ENCODE results near the gene TMOD2. TPM values are rescaled to one million over a fixed set of nuclear protein-coding genes. Genes with fewer than 3 reads are reported as not detected.

TMOD2 gene
- total RNA-seq, 1 donor from 2014 or later: 16.1 TPM

GRCh38 chr15:51736751-51737521 lies 14.5 kb upstream of the TMOD2 start:
- intact Hi-C loops (cut with DNase I): no loop called here
- peak; percentile 83 for DNase-seq

GRCh38 chr15:51737522-51738305 lies 13.7 kb upstream of the TMOD2 start, which contains the start of gene LYSMD2:
LYSMD2 (minus strand) TSS chr15:51737655; CDS start chr15:51737622, 33 bp downstream.
- H3K9me3 ChIP-seq: no peaks in the 10 kb centered on the region
- no peaks in the 10 kb centered on the region for H3K27me3 ChIP-seq
- peak; percentile 95 for ATAC-seq
- intact Hi-C loops (cut with DNase I): no loop called here
- no peak for TF ChIP-seq CTCF (IDR thresholded peaks at IDR 0.05)
- H3K27ac ChIP-seq: peak within 1 kb of the TSS; percentile 89
- peak; percentile 92 for DNase-seq
- H3K4me1 ChIP-seq: peaks cover 24% of the 10 kb centered on the region
- peak within 1 kb of the TSS; percentile 83 for H3K4me3 ChIP-seq
- H3K36me3 ChIP-seq: no peaks in the 10 kb centered on the region

More at GRCh38 chr15:51736751-51737521, 14.5 kb upstream of the TMOD2 start:
- no peak for TF ChIP-seq CTCF (IDR thresholded peaks at IDR 0.05)
- no peaks in the 10 kb centered on the region for H3K27me3 ChIP-seq
- no peaks in the 10 kb centered on the region for H3K36me3 ChIP-seq
- peak; percentile 79 for ATAC-seq
- H3K4me3 ChIP-seq: peak overlapping the region; percentile 83
- peaks cover 32% of the 10 kb centered on the region for H3K4me1 ChIP-seq
- H3K9me3 ChIP-seq: no peaks in the 10 kb centered on the region
- peak overlapping the region; percentile 89 for H3K27ac ChIP-seq

GRCh38 chr15:51738553-51738952 lies 12.8 kb upstream of the TMOD2 start:
- Histone ChIP-seq H3K27ac (peak overlapping the region; percentile 89), H3K27me3 (no peaks in the 10 kb centered on the region), H3K9me3 (no peaks in the 10 kb centered on the region), H3K36me3 (no peaks in the 10 kb centered on the region), H3K4me3 (peak overlapping the region; percentile 83), H3K4me1 (peaks cover 23% of the 10 kb centered on the region)
- intact Hi-C loops (cut with DNase I): no loop called here
- DNase-seq (no peak), ATAC-seq (no peak)
- no peak for TF ChIP-seq CTCF (IDR thresholded peaks at IDR 0.05)

- ATAC-seq: no peak
- Histone ChIP-seq H3K4me3 (no peak overlapping the region), H3K36me3 (no peaks in the 10 kb centered on the region), H3K9me3 (no peaks in the 10 kb centered on the region), H3K27me3 (no peaks in the 10 kb centered on the region), H3K4me1 (peaks cover 23% of the 10 kb centered on the region), H3K27ac (no peak overlapping the region)
- TF ChIP-seq CTCF (IDR thresholded peaks at IDR 0.05): no peak
- no peak for DNase-seq
- intact Hi-C loops (cut with DNase I): no loop called here
Measured at GRCh38 chr15:51739061-51739712, 12.2 kb upstream of the TMOD2 start.

GRCh38 chr15:51749307-51749706 lies 2.1 kb upstream of the TMOD2 start:
- TF ChIP-seq CTCF (IDR thresholded peaks at IDR 0.05): no peak
- ATAC-seq (no peak), DNase-seq (no peak)
- H3K4me1 ChIP-seq: peaks cover 12% of the 10 kb centered on the region
- no peaks in the 10 kb centered on the region for H3K27me3 ChIP-seq
- H3K4me3 ChIP-seq: no peak overlapping the region
- no peaks in the 10 kb centered on the region for H3K9me3 ChIP-seq
- intact Hi-C loops (cut with DNase I): no loop called here
- H3K27ac ChIP-seq: no peak overlapping the region
- H3K36me3 ChIP-seq: no peaks in the 10 kb centered on the region

Measured in upper lobe of right lung (tissue), 1 donor.